GM12801 (cell line): ENCODE data around the gene FNBP1L.

Source experiments
- CTCF ChIP-seq: IDR thresholded peaks from one replicate; pipeline ENCODE4 v1.5.1; 2011; ENCODE audit warnings: control low read depth; ENCODE audit not compliant: insufficient read length; ENCODE audit errors: extremely low read depth

Gene FNBP1L

GRCh38 chr1:93537396-93537795 lies 89.5 kb downstream of the FNBP1L start:
- no peak for TF ChIP-seq CTCF

GRCh38 chr1:93537924-93538323 lies 90.0 kb downstream of the FNBP1L start:
- TF ChIP-seq CTCF: no peak

GRCh38 chr1:93541045-93541444 lies 93.1 kb downstream of the FNBP1L start:
- no peak for TF ChIP-seq CTCF

GRCh38 chr1:93542398-93542797 lies 94.5 kb downstream of the FNBP1L start:
- TF ChIP-seq CTCF: no peak

- TF ChIP-seq CTCF: no peak
Observed at GRCh38 chr1:93546162-93546863, 98.4 kb downstream of the FNBP1L start.

- no peak for TF ChIP-seq CTCF
Observed at GRCh38 chr1:93549131-93549530, 101.2 kb downstream of the FNBP1L start.

- no peak for TF ChIP-seq CTCF
Observed at GRCh38 chr1:93549811-93550210, 101.9 kb downstream of the FNBP1L start.
